Measurements from ENCODE around the gene LGALS4.

The LGALS4 gene

DNA sequence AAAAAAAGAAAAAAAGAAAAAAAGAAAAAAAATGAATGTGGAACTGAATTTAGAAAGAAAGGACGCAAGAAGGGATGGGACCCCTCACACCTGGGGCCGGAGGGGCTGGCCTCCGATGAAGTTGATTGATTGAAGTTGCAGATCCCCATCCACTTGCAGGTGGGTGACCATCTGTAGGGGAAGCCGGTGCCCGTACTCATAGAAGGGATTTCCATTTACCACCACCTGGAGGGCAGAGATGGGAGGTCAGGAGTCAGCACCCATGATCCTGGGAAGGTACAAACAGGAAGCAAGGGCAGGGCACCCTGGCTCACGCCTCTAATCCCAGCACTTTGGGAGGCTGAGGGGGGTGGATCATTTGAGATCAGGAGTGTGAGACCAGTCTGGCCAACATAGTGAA is 6.4 kb downstream of the LGALS4 start:
- Histone ChIP-seq H3K36me3 (ENCODE audit: insufficient read depth) (no peaks in the 10 kb centered on the region), H3K4me3 (IDR thresholded peaks at IDR 0.05; ENCODE audit: insufficient read depth, low read depth, low read length) (no peak overlapping the region), H3K79me2 (ENCODE audit: insufficient read depth, low read depth) (no peaks in the 10 kb centered on the region), H2AFZ (ENCODE audit: low read depth) (no peak overlapping the region), H3K27me3 (ENCODE audit: insufficient read depth, low read depth) (no peaks in the 10 kb centered on the region), H3K4me2 (no peak overlapping the region), H3K9ac (no peak overlapping the region), H4K20me1 (ENCODE audit: insufficient read depth) (no peaks in the 10 kb centered on the region), H3K4me1 (ENCODE audit: low read depth, poor library complexity, severe bottlenecking) (no peaks in the 10 kb centered on the region), H3K27ac (no peak overlapping the region)
- TF ChIP-seq, protein P1, sequence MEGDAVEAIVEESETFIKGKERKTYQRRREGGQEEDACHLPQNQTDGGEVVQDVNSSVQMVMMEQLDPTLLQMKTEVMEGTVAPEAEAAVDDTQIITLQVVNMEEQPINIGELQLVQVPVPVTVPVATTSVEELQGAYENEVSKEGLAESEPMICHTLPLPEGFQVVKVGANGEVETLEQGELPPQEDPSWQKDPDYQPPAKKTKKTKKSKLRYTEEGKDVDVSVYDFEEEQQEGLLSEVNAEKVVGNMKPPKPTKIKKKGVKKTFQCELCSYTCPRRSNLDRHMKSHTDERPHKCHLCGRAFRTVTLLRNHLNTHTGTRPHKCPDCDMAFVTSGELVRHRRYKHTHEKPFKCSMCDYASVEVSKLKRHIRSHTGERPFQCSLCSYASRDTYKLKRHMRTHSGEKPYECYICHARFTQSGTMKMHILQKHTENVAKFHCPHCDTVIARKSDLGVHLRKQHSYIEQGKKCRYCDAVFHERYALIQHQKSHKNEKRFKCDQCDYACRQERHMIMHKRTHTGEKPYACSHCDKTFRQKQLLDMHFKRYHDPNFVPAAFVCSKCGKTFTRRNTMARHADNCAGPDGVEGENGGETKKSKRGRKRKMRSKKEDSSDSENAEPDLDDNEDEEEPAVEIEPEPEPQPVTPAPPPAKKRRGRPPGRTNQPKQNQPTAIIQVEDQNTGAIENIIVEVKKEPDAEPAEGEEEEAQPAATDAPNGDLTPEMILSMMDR (conservative IDR thresholded peaks at IDR 0.05; ENCODE audit: low read depth, low read length) = no peak

DNA sequence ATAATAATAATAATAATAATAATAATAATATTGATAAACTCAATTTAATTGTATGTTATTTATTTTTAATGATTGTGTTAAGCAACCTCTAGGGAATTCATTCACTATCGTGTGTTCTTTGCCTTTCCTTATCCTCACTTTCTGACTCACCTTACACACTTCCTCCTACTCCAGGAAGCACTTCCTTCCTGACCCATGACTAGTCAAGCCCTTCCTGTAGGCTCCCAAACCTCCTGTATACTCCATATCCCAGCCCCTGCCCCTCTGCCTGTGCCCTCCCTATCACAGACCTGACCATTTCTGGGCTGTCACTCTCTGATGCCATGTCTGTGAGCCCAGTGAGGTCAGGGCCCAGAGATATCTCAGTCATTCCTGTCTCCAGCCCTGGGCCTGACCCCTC is 7.6 kb downstream of the LGALS4 start:
- Histone ChIP-seq H3K27ac (no peak overlapping the region), H3K36me3 (ENCODE audit: insufficient read depth) (no peaks in the 10 kb centered on the region), H4K20me1 (ENCODE audit: insufficient read depth) (no peaks in the 10 kb centered on the region), H3K27me3 (ENCODE audit: insufficient read depth, low read depth) (no peaks in the 10 kb centered on the region), H3K9ac (no peak overlapping the region), H3K4me2 (no peak overlapping the region), H2AFZ (ENCODE audit: low read depth) (no peak overlapping the region), H3K4me3 (IDR thresholded peaks at IDR 0.05; ENCODE audit: insufficient read depth, low read depth, low read length) (no peak overlapping the region), H3K79me2 (ENCODE audit: insufficient read depth, low read depth) (no peaks in the 10 kb centered on the region), H3K4me1 (ENCODE audit: low read depth, poor library complexity, severe bottlenecking) (no peaks in the 10 kb centered on the region)
- TF ChIP-seq, protein P1 (conservative IDR thresholded peaks at IDR 0.05; ENCODE audit: low read depth, low read length) = no peak

DNA sequence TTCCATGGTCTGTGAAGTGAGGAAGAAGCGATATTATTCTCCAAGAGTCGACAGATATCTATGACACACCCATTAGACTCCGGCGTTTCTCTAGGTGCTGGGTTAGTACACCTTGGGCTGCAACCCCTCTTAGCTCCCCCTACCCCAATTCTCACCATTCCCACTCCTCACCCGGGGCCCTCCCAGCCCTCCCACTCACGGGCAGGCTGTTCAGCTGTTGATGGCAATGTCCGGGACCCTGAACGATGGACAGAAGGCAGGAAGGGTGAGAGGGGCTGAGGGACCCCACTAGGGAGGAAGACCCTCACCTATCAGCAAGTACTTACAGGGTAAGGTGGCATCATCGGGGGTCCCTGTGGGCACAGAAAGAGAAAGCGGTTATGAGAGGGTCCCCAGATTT is 9.2 kb downstream of the LGALS4 start:
- no peak overlapping the region for H3K4me3 ChIP-seq (IDR thresholded peaks at IDR 0.05; ENCODE audit: insufficient read depth, low read depth, low read length)
- no peaks in the 10 kb centered on the region for H3K27me3 ChIP-seq (ENCODE audit: insufficient read depth, low read depth)

DNA sequence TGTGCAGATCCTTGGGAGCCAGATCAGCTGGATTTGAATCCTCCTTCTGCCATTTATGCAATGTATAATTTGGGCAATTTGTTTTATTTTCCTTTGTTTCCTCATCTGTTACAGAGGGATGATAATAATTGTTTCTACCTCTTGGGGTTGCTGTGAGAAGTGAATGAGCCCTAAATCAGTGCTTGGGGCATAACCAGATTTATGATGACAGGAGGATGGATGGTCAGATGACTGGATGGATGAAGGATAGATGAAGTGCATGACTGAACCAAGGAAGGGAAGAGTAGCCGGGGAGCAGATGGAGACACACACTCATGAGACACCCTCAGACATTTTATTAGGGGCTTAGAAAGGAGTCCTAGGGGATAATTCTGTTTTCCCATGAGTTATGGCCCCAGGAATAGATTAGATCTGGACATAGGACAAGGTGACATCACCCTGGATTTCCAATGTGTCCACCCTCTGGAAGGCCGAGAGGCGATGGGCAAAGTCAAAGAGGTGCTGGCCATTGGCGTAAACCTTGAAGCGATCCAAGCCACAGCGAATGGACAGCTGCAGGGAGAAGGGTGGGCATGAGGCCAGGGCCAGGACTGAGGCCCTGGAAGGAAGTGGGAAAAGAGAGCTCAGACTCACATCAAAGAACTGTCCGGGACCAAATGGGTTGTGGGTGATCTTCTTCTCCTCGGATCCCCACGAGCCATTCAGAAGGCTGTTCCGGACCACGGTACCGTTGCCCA is 11.2 kb downstream of the LGALS4 start:
- Histone ChIP-seq H3K27ac (no peak overlapping the region), H3K4me2 (no peak overlapping the region), H3K9ac (no peak overlapping the region), H4K20me1 (ENCODE audit: insufficient read depth) (no peaks in the 10 kb centered on the region), H3K36me3 (ENCODE audit: insufficient read depth) (no peaks in the 10 kb centered on the region), H3K4me1 (ENCODE audit: low read depth, poor library complexity, severe bottlenecking) (no peaks in the 10 kb centered on the region), H3K27me3 (ENCODE audit: insufficient read depth, low read depth) (no peaks in the 10 kb centered on the region), H3K4me3 (IDR thresholded peaks at IDR 0.05; ENCODE audit: insufficient read depth, low read depth, low read length) (no peak overlapping the region), H2AFZ (ENCODE audit: low read depth) (no peak overlapping the region), H3K79me2 (ENCODE audit: insufficient read depth, low read depth) (no peaks in the 10 kb centered on the region)
- TF ChIP-seq, protein P1 (conservative IDR thresholded peaks at IDR 0.05; ENCODE audit: low read depth, low read length) = no peak

More for the DNA sequence above, 9.2 kb downstream of the LGALS4 start:
- H3K9ac ChIP-seq = no peak overlapping the region
- no peak overlapping the region for H3K4me2 ChIP-seq
- no peak overlapping the region for H3K27ac ChIP-seq
- no peaks in the 10 kb centered on the region for H4K20me1 ChIP-seq (ENCODE audit: insufficient read depth)
- H3K4me1 ChIP-seq (ENCODE audit: low read depth, poor library complexity, severe bottlenecking) = no peaks in the 10 kb centered on the region
- TF ChIP-seq, protein P1 (conservative IDR thresholded peaks at IDR 0.05; ENCODE audit: low read depth, low read length) = no peak
- no peaks in the 10 kb centered on the region for H3K79me2 ChIP-seq (ENCODE audit: insufficient read depth, low read depth)
- no peak overlapping the region for H2AFZ ChIP-seq (ENCODE audit: low read depth)
- H3K36me3 ChIP-seq (ENCODE audit: insufficient read depth) = no peaks in the 10 kb centered on the region

Data from KMS-11 (cell line).